PC-3 (cell line): Measurements from ENCODE around the gene PLAAT2. TPM values are rescaled to one million over a fixed set of nuclear protein-coding genes. Genes with fewer than 3 reads are reported as not detected.
A peak's percentile ranks its signal among the peaks of the same experiment; 100 is the strongest.

Experiments
- ATAC-seq: fragments of 200-7000 bp; cut with Tn5 transposase; 2 replicates; pipeline ENCODE4 v1.9.1; 2020; ENCODE audit warnings: mild to moderate bottlenecking, moderate library complexity
- BruUV-seq: library from RNA; stranded (reverse); fragments of 400-500 nt; replicated peaks from 2 replicates; lab custom pipeline; 2021; lab: Mats Ljungman, UMichigan
- CTCF ChIA-PET: fragments of 300-600 bp; sonication (Branson Sonifier 250); formaldehyde crosslinking; loops from one replicate; lab custom pipeline; 2022; ENCODE audit warnings: antibody characterized with exemption; lab: Charles Lee
- POLR2A ChIA-PET: fragments of 300-600 bp; sonication (Branson Sonifier 250); formaldehyde crosslinking; loops from one replicate; lab custom pipeline; 2022; ENCODE audit warnings: antibody characterized with exemption; ENCODE audit not compliant: unreplicated experiment; lab: Charles Lee
- DNase-seq: peaks from one replicate; pipeline ENCODE4 v3.0.0-alpha.2; 2015
- H2AFZ ChIP-seq: fragments of 300-600 bp; sonication (generic); 2 replicates; pipeline ENCODE4 v1.6.0; 2016; ENCODE audit warnings: antibody characterized with exemption, low read length
- H3F3A ChIP-seq: fragments of 300-600 bp; sonication (generic); one replicate; pipeline ENCODE4 v1.6.0; 2017; ENCODE audit warnings: antibody characterized with exemption, low read length, control low read depth, mild to moderate bottlenecking; ENCODE audit not compliant: unreplicated experiment
- H3K27ac ChIP-seq: fragments of 300-600 bp; sonication (generic); 2 replicates; pipeline ENCODE4 v1.5.1; 2016; ENCODE audit warnings: mild to moderate bottlenecking, low read length
- H3K27me3 ChIP-seq: fragments of 300-600 bp; sonication (generic); 2 replicates; pipeline ENCODE4 v1.6.1; 2016; ENCODE audit warnings: low read length, mixed read lengths
- H3K36me3 ChIP-seq: fragments of 300-600 bp; sonication (generic); 2 replicates; pipeline ENCODE4 v1.6.1; 2016; ENCODE audit warnings: low read depth, mixed run types, low read length, mixed read lengths
- H3K4me1 ChIP-seq: fragments of 300-600 bp; sonication (generic); 2 replicates; pipeline ENCODE4 v1.5.1; 2016; ENCODE audit warnings: low read length; ENCODE audit not compliant: insufficient read depth
- H3K4me2 ChIP-seq: fragments of 300-600 bp; sonication (generic); 2 replicates; pipeline ENCODE4 v1.6.0; 2016; ENCODE audit warnings: low read length
- H3K4me3 ChIP-seq: fragments of 300-600 bp; sonication (generic); 2 replicates; pipeline ENCODE4 v1.5.1; 2016; ENCODE audit warnings: mild to moderate bottlenecking, low read length, mixed read lengths
- H3K79me2 ChIP-seq: fragments of 300-600 bp; sonication (generic); 2 replicates; pipeline ENCODE4 v1.6.1; 2017; ENCODE audit warnings: low read length, mixed read lengths
- H3K9ac ChIP-seq: fragments of 300-600 bp; sonication (generic); 2 replicates; pipeline ENCODE4 v1.6.0; 2016; ENCODE audit warnings: mild to moderate bottlenecking, low read length
- H3K9me2 ChIP-seq: fragments of 300-600 bp; sonication (generic); replicated peaks from 2 replicates; pipeline ENCODE4 v1.6.1; 2016; ENCODE audit warnings: mixed run types, low read length, mixed read lengths
- H3K9me3 ChIP-seq: fragments of 300-600 bp; sonication (generic); 2 replicates; pipeline ENCODE4 v1.6.1; 2016; ENCODE audit warnings: low read length, mixed read lengths
- H4K20me1 ChIP-seq: fragments of 300-600 bp; sonication (generic); 2 replicates; pipeline ENCODE4 v1.6.1; 2016; ENCODE audit warnings: low read length, mixed read lengths
- CTCF ChIP-seq: fragments of 300-600 bp; sonication (generic); conservative IDR thresholded peaks from 2 replicates; pipeline ENCODE4 v1.5.1; 2017; ENCODE audit warnings: antibody characterized with exemption, low read depth, mild to moderate bottlenecking, low read length
- EZH2 ChIP-seq: fragments of 300-600 bp; sonication (generic); IDR thresholded peaks from one replicate; pipeline ENCODE4 v1.6.1; 2017; ENCODE audit warnings: antibody characterized with exemption, mild to moderate bottlenecking, low read length; ENCODE audit not compliant: unreplicated experiment
- EZH2phosphoT487 ChIP-seq: fragments of 300-600 bp; sonication (generic); IDR thresholded peaks from 2 replicates; pipeline ENCODE4 v1.6.1; 2018; ENCODE audit warnings: mild to moderate bottlenecking, antibody characterized with exemption, low read length, borderline replicate concordance
- intact Hi-C: fragments of 100-400 bp; cut with micrococcal nuclease; formaldehyde crosslinking; loops from 2 replicates; pipeline ENCODE4 v1.9.0; 2023
- total RNA-seq: library from RNA; depleted of rRNA; stranded (reverse); fragments of >200 nt; gene quantifications from 2 replicates; pipeline ENCODE4 v1.2.3, GENCODE V29; 2014

The PLAAT2 gene
- total RNA-seq, 1 experiment from 2014 or later: 5.6 TPM

GRCh38 chr11:63572026-63572688, 9.0 kb upstream of the PLAAT2 start:
- no peaks in the 10 kb centered on the region for H4K20me1 ChIP-seq
- H3K36me3 ChIP-seq: peaks cover 6% of the 10 kb centered on the region
- no peak overlapping the region for H2AFZ ChIP-seq
- ATAC-seq (no peak), DNase-seq (no peak)
- no peak overlapping the region for H3K4me3 ChIP-seq
- TF ChIP-seq CTCF: no peak
- no peak for TF ChIP-seq EZH2
- no peak for TF ChIP-seq EZH2phosphoT487
- H3F3A ChIP-seq: peaks cover 3% of the 10 kb centered on the region
- no peaks in the 10 kb centered on the region for H3K9me3 ChIP-seq
- H3K27me3 ChIP-seq: no peaks in the 10 kb centered on the region
- H3K9me2 ChIP-seq: no peaks in the 10 kb centered on the region
- ChIA-PET POLR2A (no interaction called here), CTCF (no interaction called here)
- no peak overlapping the region for H3K4me2 ChIP-seq
- H3K4me1 ChIP-seq: peaks cover 11% of the 10 kb centered on the region
- H3K79me2 ChIP-seq: no peaks in the 10 kb centered on the region
- no peak overlapping the region for H3K9ac ChIP-seq
- intact Hi-C loops: no loop called here
- TSS peak; percentile 13 for BruUV-seq
- no peak overlapping the region for H3K27ac ChIP-seq

GRCh38 chr11:63569570-63569969, 6.4 kb upstream of the PLAAT2 start:
- no peak overlapping the region for H2AFZ ChIP-seq
- intact Hi-C loops: loop anchor here (5.0 kb wide), 1 partner anchor 43 kb away; the partner anchor contains the start of gene PLAAT3
- no peaks in the 10 kb centered on the region for H3K9me3 ChIP-seq
- ChIA-PET CTCF (no interaction called here), POLR2A (no interaction called here)
- peaks cover 3% of the 10 kb centered on the region for H3F3A ChIP-seq
- H3K4me3 ChIP-seq: no peak overlapping the region
- H3K4me2 ChIP-seq: no peak overlapping the region
- H3K27me3 ChIP-seq: no peaks in the 10 kb centered on the region
- H3K36me3 ChIP-seq: no peaks in the 10 kb centered on the region; the same call in 1 of the 2 replicates
- BruUV-seq: no TSS peak
- ATAC-seq (no peak), DNase-seq (no peak)
- no peaks in the 10 kb centered on the region for H3K9me2 ChIP-seq
- H4K20me1 ChIP-seq: no peaks in the 10 kb centered on the region
- peaks cover 32% of the 10 kb centered on the region for H3K4me1 ChIP-seq
- no peak overlapping the region for H3K27ac ChIP-seq
- TF ChIP-seq EZH2phosphoT487 (no peak), EZH2 (no peak)
- no peaks in the 10 kb centered on the region for H3K79me2 ChIP-seq
- H3K9ac ChIP-seq: no peak overlapping the region

GRCh38 chr11:63567044-63567840, 4.1 kb upstream of the PLAAT2 start:
- Histone ChIP-seq H3K4me1 (peaks cover 39% of the 10 kb centered on the region), H3K9me2 (no peaks in the 10 kb centered on the region), H3K27me3 (no peaks in the 10 kb centered on the region), H3K79me2 (no peaks in the 10 kb centered on the region), H3F3A (peaks cover 3% of the 10 kb centered on the region), H3K4me3 (peak overlapping the region; percentile 41), H2AFZ (peak overlapping the region; percentile 34), H3K9ac (peak overlapping the region; percentile 63), H3K9me3 (no peaks in the 10 kb centered on the region), H4K20me1 (no peaks in the 10 kb centered on the region), H3K36me3 (no peaks in the 10 kb centered on the region), H3K27ac (peak overlapping the region; percentile 93), H3K4me2 (peak overlapping the region; percentile 83)
- POLR2A ChIA-PET: interaction anchor here (0.5 to 0.6 kb wide), 2 partner anchors 57 to 687 kb away, joined by 3 read pairs; no protein-coding TSS in a partner anchor
- TF ChIP-seq CTCF (no peak), EZH2phosphoT487 (no peak), EZH2 (no peak)
- no TSS peak for BruUV-seq
- ATAC-seq (peak; percentile 85), DNase-seq (peak; percentile 97)
- intact Hi-C loops: loop anchor here (2.0 to 5.0 kb wide), 2 partner anchors 45 to 88 kb away; partner anchors contain the start of gene PLAAT3
- CTCF ChIA-PET: interaction anchor here (0.5 kb wide), 1 partner anchor 1212 kb away, joined by 4 read pairs; no protein-coding TSS in a partner anchor
